ENCODE results near the gene HCAR2.
"Not testable (repeated sequence)": the region's sequence is repeated elsewhere in the genome, so short reads cannot be mapped to it uniquely, and the experiment has no call there.

DNA sequence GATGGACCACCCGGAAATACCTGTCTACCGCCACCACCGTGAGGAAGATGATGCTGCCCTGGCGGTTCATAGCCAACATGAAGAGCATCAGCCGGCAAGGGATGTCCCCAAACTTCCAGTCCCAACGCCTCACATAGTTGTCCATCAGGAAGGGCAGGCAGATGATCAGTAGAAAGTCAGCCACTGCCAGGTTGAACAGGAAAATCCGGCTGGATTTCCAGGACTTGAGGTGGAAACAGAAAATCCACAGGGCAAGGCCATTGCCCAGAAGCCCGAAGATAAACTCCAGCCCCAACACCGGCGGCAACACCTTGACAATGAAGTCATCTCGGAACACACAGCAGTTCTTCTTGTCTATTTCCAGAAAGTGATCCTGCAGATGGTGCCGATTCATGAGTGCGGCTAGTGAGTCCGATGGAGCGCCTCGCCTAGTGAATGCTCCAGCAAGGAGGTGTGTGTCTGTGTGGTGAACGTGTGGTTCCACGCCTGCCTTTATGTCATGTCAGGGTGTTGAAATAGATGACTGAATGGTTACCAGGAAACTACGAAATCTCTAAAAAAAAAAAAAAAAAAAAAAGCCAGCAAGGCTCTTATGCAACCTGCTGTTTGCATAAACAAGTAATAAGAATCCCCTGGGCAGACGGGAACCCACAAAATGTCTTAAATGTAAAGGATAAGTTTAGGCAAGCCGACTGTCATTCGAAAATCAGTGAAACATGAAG, at the start of gene HCAR2:
- TF ChIP-seq POLR2A (IDR thresholded peaks at IDR 0.05; ENCODE audit: low read depth, low read length); POLR2AphosphoS5 (IDR thresholded peaks at IDR 0.05; ENCODE audit: low read depth, low read length); TAF1 (IDR thresholded peaks at IDR 0.05; ENCODE audit: borderline replicate concordance, low read depth, low read length): not testable (repeated sequence)

Measured in GM12892 (cell line).